GM19438 (cell line): ENCODE measurements around the gene TMEM170B.
A peak's percentile ranks its signal among the peaks of the same experiment; 100 is the strongest.

Experiments used
- ATAC-seq: cut with Tn5 transposase; IDR thresholded peaks from one replicate; pipeline ENCODE4 v1.9.1; 2021; ENCODE audit warnings: low read depth; ENCODE audit not compliant: unreplicated experiment

TMEM170B gene

GRCh38 chr6:11537229-11538051 is at the start of gene TMEM170B:
Gene TMEM170B, plus strand, starts transcription at chr6:11537749. Its CDS starts 529 bp downstream, at chr6:11538278.
- ATAC-seq: peak; percentile 95

DNA sequence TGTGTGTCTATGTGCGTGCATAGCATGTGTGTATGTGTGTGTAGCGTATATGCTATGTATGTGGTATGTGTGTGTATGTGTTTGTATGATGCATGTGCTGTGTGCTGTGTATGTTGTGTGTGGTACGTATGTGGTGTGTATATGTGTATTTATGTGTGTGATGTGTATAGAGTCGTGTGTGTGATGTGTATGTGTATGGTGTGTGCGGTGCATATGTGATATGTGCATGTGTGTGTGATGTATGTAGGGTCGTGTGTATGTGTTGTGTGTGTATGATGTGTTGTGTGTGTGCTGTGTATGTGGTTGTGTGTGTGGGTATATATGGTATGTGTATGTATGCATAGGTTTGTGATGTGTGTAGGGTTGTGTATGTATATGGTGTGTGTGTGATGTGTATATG is 46.6 kb upstream of the TMEM170B start:
- ATAC-seq: no peak

- no peak for ATAC-seq
Measured at GRCh38 chr6:11491596-11492463, 45.7 kb upstream of the TMEM170B start.

DNA sequence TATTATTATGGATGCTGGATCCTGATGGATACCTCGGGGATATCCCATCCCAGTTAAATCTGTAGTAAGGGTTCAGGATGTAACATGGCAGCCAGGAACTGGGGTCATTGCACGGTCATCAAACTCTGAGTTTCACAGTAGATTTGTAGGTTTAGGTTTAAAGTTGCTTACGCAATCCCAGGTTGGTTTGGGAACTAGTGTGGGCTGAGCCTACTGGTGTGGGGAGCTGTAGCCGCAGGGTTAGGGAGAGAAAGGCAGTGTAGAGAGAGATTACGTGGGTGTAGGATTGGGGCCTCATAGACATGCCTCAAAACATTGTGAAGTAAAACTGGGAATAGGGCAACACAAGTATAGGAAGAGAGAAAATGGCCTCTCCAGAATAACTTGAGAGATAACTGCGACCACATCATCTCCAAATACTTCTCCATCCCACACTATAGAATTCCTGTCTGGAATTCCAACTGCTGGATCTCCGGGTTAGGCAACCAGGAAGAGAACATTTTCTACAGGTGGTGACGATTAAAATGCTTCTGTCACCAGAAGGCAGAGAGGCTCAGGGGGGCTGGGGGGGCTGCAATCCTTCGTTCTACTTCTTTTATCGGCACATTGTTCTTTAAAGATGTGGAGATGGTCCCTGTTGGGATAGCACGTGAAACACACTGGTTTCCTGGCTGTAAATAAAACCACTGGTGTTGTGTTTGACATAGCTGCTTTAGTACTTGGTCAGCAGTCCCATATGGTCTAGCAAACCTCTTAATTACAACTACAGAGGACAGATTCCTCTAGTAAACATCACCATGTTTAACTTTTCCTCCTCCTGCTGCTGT is 44.9 kb upstream of the TMEM170B start:
- ATAC-seq: no peak

DNA sequence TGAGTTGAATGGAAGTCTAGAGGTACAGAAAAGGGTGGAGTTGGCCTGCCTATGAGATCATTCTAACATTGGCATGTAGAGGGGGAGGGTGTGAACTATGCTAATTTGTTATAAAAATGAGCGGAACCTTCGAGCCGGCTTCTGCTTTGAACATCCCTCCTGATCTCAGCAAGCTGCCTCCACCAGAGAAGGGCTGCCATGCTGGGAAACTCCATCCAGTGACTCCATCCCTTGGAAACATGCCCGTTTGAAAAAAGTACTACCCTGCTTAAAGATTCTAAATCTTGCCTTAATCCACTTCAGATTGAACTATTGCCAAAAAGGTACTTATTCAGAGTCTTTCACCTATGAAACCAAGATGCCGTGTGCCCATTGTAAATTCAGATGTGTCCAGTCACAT is 43.6 kb upstream of the TMEM170B start:
- no peak for ATAC-seq

- no peak for ATAC-seq
Measured at GRCh38 chr6:11494786-11495564, 42.6 kb upstream of the TMEM170B start.

DNA sequence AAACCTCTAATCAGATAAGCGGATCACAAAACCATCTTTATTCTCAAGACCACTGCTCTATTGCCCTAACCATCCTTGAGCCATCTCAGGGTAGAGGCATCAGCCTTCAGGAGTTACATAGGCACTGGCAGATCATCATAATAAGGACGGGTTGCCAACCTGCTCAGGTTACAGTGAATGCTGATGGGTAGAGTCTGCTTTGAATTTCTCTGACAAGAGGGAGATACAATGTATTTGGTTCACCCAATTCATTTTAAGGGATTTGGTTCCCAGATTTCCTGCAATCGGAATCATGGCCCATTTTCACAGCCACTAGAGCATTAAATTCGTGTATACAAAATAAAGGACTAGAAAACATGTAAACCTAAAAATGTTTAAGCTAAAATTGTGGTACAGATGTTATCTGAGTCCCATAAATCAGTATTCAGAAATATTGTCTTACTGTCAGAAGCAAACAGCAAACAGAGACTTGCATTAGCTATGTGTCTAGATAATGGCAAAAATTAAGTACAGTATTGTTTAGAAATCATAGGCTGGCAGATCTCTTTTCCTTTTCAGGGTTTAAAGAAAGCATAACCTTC is 41.9 kb upstream of the TMEM170B start:
- ATAC-seq: no peak

DNA sequence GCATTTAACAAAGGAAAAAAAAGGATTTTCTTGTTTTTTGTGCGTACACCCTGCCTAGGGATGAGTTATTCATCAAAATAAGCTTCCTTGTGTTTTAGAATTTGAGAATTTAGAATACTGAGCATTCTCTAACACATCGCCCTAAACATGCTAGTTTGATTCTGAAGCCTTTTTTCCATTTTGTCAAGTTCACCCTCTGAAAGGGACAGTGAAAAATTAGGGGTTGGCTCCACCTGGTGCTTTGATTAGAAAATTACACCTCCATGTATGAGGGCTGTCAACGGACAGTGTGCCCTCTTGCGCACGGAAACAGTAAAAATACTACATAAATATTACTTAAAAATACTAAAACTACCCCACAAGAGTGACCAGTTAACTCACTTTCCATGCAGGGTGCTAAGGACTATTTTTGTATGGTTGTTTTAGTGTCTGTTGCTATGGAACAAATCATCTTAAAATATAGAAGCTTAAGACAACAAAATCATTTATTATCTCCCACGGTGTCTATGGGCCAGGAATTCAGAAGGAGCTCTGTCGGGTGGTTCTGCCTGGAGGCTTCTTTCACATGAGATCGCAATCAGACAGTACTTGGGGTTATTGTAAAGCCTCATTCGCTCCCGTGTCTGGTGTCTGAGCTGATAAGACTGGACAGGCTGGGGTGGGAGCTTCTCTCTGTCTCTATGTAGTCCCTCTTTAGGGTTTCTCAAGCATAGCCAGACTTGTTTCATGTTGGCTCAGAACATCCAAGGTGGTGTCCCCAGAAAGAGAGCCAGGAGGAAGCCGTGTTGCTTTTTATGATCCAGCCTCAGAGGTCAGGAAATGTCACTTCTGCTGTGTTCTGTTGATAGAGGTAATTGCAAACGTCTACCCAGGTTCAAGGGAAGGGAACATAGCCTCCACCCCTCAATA is 41.1 kb upstream of the TMEM170B start:
- ATAC-seq: peak; percentile 50

DNA sequence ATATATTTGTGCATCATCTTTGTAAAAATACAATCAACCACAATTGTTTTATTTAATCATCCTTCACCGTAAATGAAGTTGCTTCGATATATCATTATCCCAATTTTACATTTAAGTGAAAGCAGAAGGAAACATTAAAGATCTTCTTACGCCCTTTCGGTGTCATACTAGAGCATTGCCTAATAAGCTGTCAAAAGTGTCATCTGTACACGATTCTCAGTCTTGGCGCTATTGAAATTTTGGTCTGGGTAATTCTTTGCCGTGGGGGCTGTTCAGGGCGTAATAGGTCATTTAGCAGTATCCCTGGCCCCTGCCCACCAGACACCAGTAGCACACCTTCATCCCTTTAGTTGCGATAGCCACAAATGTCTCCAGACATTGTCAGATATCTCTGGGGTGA is 40.4 kb upstream of the TMEM170B start:
- ATAC-seq: no peak

DNA sequence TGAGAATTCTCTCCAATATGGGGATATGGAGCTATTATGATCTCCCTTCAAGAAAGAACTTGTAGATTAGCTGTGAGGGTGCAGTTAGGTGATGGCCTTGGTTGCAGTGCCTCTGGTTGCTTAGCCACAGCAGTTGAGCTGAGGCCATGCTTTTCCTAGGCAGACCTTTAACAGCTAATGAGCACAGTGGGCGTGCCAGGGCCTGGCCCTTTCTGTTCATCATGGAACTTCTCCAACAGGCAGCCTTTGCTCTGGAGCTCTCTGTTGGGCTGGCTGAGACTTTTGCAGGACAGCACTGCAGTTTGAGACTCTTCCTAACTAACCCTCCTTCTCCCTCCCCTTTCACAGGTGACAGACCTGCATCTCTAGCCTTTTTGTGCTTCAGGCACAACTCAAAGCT is 39.7 kb upstream of the TMEM170B start:
- ATAC-seq: no peak

- ATAC-seq: no peak
Measured at GRCh38 chr6:11500008-11500407, 37.5 kb upstream of the TMEM170B start.

DNA sequence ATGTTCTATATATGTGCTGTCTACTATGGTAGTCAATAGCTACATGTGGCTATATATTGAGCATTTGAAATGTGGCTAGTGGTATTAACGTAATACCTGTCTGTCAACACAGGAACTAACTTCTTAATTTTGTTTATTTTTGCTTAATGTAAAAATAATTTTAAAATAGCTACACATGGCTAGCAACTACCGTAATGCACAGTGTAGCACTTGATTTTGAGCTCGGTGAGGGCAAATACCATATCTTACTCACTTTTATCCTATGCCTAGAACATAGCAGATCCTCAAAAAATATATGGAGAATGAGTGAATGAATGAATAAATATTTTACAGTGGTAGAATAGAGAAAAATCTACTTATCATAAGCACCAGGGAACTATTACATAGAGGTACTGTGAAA is 28.1 kb upstream of the TMEM170B start:
- ATAC-seq: no peak

DNA sequence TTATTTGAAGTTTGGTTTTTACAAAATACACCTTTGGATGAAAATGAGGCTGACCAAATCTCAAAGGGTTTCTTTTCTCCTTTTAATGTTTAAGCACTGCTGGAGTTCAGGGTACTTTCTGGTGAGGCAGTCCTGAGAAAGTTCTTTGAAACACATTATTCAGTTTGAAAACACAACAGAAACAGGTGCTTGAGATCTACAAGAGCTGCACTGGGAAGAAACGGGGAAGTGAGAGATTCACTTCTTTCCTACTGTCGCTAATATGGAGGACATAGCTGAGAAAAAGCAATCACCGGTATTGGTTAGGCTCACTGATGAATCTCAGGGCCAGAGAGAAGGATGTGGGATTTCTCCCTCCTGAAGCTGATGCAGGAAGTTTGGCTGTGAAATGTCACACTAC is 22.9 kb upstream of the TMEM170B start:
- ATAC-seq: peak; percentile 91

- ATAC-seq: no peak
Measured at GRCh38 chr6:11515763-11516162, 21.8 kb upstream of the TMEM170B start.

GRCh38 chr6:11522812-11523605 is 14.5 kb upstream of the TMEM170B start:
- ATAC-seq: no peak

DNA sequence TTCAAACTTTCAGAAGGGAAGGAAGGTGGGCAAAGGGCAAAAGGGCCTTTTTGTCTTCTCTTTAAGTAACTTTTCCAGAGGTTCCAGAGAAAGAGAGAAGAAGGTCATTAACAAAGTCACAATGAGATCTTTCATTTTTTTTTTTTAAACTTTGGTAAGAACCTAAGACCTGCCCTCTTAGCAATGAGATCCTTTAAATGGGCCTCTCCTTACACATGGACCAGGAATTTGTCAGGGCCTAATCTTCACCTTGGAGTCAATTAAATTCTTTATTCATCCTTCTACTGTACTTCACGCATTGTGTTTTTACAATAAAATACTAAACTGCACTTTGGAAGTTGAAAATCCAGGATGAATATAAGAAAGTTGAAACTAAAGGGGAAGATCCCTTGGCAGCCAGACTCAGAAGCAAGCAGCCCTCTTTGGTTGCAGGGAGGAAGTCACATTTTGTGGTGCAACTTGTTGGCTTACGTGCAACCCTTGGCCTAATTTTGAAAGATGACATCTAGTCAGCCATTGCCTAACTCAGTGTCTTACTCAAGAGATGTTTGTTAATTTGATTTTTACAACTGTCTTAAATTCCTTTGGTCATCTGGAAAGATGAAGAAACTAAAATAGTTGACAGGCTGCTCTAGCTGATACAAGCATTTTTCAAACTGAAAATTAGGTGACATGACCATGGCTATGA is 11.9 kb upstream of the TMEM170B start:
- ATAC-seq: no peak

DNA sequence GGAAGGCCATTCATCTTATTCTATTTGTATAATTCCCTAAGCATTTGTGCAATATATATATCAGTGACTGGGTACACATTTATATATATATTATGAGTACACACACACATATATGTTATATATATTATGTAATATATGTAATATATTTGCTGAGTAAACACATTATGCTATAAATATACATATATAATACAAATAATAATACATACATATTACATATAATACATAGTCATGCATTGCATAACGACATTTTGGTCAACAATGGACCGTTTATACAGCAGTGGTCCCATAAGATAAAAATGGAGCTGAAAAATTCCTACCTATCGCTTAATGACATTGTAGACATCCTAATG is 11.4 kb upstream of the TMEM170B start:
- ATAC-seq: no peak
